ENCODE data around the gene TMCC3. TPM values are rescaled to one million over a fixed set of nuclear protein-coding genes. Genes with fewer than 3 reads are reported as not detected.
A peak's percentile ranks its signal among the peaks of the same experiment; 100 is the strongest.

Gene TMCC3
- total RNA-seq, 1 experiment from 2014 or later, result 19.9 TPM

DNA sequence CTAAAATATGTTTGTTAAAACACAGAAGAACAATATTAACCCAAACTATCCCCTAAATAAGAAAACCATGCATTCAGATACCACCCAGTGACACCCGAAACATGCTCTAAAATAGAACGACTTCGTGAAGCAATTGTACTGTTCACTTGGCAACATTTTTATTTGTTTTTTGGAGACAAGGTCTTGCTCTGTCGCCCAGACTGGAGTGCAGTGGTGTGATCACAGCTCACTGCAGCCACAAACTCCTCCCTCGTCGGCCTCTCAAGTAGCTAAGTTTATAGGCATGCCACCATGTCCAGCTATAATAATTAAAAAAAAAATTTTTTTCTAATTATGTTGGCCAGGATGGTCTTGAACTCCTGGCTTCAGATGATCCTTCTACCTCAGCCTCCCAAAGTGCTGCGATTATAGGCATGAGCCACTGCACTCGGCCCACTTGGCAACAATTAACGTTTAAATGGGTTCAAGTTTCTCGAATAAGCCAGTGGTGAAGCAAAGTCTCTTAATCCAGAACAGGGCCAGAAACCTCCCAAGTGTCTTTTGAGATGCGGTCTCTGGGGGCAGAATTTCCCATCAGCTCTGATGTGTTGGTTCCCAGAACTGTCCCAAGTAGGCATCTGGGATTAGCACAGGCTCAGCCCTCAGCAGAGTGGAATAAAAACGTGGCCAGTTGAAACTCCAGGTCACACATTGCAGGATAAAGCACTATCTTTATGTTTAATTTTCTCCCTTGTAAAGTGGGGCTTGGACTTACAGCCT is 74.5 kb downstream of the TMCC3 start:
- Histone ChIP-seq H2AFZ (no peak overlapping the region), H3K79me2 (ENCODE audit: low read depth) (0 out of 2 replicates have a peak, but pooled peaks cover 4% of the 10 kb centered on the region), H3K4me2 (no peak overlapping the region), H3K36me3 (ENCODE audit: low read depth) (peaks cover 8% of the 10 kb centered on the region; the same call in 1 of the 2 replicates), H3K27ac (no peak overlapping the region), H3K4me1 (replicated peaks; ENCODE audit: insufficient read depth) (peaks cover 13% of the 10 kb centered on the region), H3K4me3 (no peak overlapping the region), H3K9me3 (ENCODE audit: insufficient read depth, low read depth) (no peaks in the 10 kb centered on the region), H4K20me1 (ENCODE audit: insufficient read depth) (no peaks in the 10 kb centered on the region), H3K27me3 (ENCODE audit: insufficient read depth, low read depth) (no peaks in the 10 kb centered on the region), H3K9me2 (ENCODE audit: insufficient read depth) (no peaks in the 10 kb centered on the region), H3F3A (ENCODE audit: insufficient read depth, low read depth) (peaks cover 14% of the 10 kb centered on the region)
- TF ChIP-seq, protein P1, sequence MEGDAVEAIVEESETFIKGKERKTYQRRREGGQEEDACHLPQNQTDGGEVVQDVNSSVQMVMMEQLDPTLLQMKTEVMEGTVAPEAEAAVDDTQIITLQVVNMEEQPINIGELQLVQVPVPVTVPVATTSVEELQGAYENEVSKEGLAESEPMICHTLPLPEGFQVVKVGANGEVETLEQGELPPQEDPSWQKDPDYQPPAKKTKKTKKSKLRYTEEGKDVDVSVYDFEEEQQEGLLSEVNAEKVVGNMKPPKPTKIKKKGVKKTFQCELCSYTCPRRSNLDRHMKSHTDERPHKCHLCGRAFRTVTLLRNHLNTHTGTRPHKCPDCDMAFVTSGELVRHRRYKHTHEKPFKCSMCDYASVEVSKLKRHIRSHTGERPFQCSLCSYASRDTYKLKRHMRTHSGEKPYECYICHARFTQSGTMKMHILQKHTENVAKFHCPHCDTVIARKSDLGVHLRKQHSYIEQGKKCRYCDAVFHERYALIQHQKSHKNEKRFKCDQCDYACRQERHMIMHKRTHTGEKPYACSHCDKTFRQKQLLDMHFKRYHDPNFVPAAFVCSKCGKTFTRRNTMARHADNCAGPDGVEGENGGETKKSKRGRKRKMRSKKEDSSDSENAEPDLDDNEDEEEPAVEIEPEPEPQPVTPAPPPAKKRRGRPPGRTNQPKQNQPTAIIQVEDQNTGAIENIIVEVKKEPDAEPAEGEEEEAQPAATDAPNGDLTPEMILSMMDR (conservative IDR thresholded peaks at IDR 0.05), result no peak
- no peak for TF ChIP-seq EZH2 (IDR thresholded peaks at IDR 0.05; ENCODE audit: low read depth)
- no peak for DNase-seq
- intact Hi-C loops (cut with micrococcal nuclease; ENCODE audit: unreplicated experiment), result no loop called here
- ChIA-PET POLR2A (ENCODE audit: unreplicated experiment) (no interaction called here), CTCF (no interaction called here)
- BruUV-seq (replicated peaks), result no TSS peak

DNA sequence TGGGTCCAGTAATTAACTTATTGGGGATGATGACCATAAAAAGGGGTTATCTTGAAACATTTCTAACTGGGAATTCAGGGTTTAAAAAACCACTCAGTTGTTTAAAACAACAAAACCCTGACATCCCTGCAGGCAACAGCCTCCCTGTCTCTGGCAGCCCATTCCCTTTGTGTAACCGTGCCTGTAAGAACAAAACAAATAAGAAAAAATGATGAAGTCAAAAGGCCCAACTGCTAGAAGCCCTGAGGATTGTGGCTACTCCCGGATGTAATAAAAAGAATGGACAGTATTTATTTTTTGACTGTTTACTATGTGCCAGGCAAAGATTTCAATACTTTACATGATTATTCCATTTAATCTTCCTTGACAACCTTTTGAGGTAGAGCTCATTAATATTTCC is 75.3 kb downstream of the TMCC3 start:
- Histone ChIP-seq H3K27me3 (ENCODE audit: insufficient read depth, low read depth) (no peaks in the 10 kb centered on the region), H3K4me2 (no peak overlapping the region), H3K9me3 (ENCODE audit: insufficient read depth, low read depth) (no peaks in the 10 kb centered on the region), H3K9me2 (ENCODE audit: insufficient read depth) (no peaks in the 10 kb centered on the region), H3K4me3 (no peak overlapping the region), H3K4me1 (replicated peaks; ENCODE audit: insufficient read depth) (peaks cover 21% of the 10 kb centered on the region), H3K27ac (no peak overlapping the region), H3F3A (ENCODE audit: insufficient read depth, low read depth) (peaks cover 21% of the 10 kb centered on the region), H3K79me2 (ENCODE audit: low read depth) (0 out of 2 replicates have a peak, but pooled peaks cover 4% of the 10 kb centered on the region), H2AFZ (no peak overlapping the region), H3K36me3 (ENCODE audit: low read depth) (0 out of 2 replicates have a peak, but pooled peaks cover 5% of the 10 kb centered on the region), H4K20me1 (ENCODE audit: insufficient read depth) (no peaks in the 10 kb centered on the region)
- ChIA-PET POLR2A (ENCODE audit: unreplicated experiment) (no interaction called here), CTCF (no interaction called here)
- no TSS peak for BruUV-seq (replicated peaks)
- intact Hi-C loops (cut with micrococcal nuclease; ENCODE audit: unreplicated experiment), result no loop called here
- DNase-seq, result no peak
- TF ChIP-seq, protein P1 (conservative IDR thresholded peaks at IDR 0.05), result no peak
- TF ChIP-seq EZH2 (IDR thresholded peaks at IDR 0.05; ENCODE audit: low read depth), result no peak

DNA sequence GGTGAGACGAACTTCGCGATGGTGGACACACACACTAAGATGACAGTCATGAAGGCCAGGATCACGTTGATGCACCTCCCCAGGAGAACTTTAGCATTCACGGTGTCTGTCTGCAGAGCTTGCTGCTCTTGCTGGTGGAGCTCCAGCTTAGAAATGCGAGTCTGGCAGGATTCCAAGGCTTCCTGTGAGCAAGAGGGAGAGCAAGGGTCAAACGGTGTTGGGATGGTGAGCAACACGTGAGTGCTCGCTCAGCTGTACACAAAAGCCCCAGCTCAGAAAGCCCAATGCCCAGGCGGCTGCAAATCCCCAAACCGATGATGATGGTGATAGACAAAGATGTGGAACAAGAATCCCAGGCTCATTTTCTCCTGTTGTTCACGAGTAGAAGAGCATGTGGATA is 78.8 kb downstream of the TMCC3 start:
- ChIA-PET POLR2A (ENCODE audit: unreplicated experiment) (interaction anchor here (0.7 to 1.1 kb wide), 2 partner anchors 10 to 17 kb away, joined by 5 to 14 read pairs; no protein-coding TSS in a partner anchor), CTCF (interaction anchor here (0.6 kb wide), 2 partner anchors 84 to 1443 kb away, joined by 3 to 5 read pairs; no protein-coding TSS in a partner anchor)
- Histone ChIP-seq H3K4me2 (peak overlapping the region; percentile 43), H3K4me3 (no peak overlapping the region), H3K79me2 (ENCODE audit: low read depth) (peaks cover under 1% of the 10 kb centered on the region; the same call in 1 of the 2 replicates), H3K27ac (peak overlapping the region; percentile 72), H2AFZ (no peak overlapping the region), H4K20me1 (ENCODE audit: insufficient read depth) (no peaks in the 10 kb centered on the region; the same call in 1 of the 2 replicates), H3K4me1 (replicated peaks; ENCODE audit: insufficient read depth) (peaks cover 36% of the 10 kb centered on the region), H3F3A (ENCODE audit: insufficient read depth, low read depth) (peaks cover 45% of the 10 kb centered on the region), H3K9me3 (ENCODE audit: insufficient read depth, low read depth) (no peaks in the 10 kb centered on the region; the same call in 1 of the 2 replicates), H3K9me2 (ENCODE audit: insufficient read depth) (no peaks in the 10 kb centered on the region), H3K36me3 (ENCODE audit: low read depth) (peaks cover 5% of the 10 kb centered on the region; the same call in 1 of the 2 replicates), H3K27me3 (ENCODE audit: insufficient read depth, low read depth) (no peaks in the 10 kb centered on the region)
- intact Hi-C loops (cut with micrococcal nuclease; ENCODE audit: unreplicated experiment), result loop anchor here (2.0 kb wide), 2 partner anchors 23 to 43 kb away; no protein-coding TSS in a partner anchor
- BruUV-seq (replicated peaks), result no TSS peak
- DNase-seq, result peak; percentile 74 to 77
- TF ChIP-seq EZH2 (IDR thresholded peaks at IDR 0.05; ENCODE audit: low read depth), result no peak
- TF ChIP-seq, protein P1 (conservative IDR thresholded peaks at IDR 0.05), result no peak
